Adrenal gland (tissue), 19 donors: ENCODE results near the gene KCNG4. TPM values are rescaled to one million over a fixed set of nuclear protein-coding genes. Genes with fewer than 3 reads are reported as not detected.

Experiments used
- DNase-seq, 7 donors: peaks; one replicate each; pipeline ENCODE4 v3.0.0-alpha.2; 2019 to 2020
- H3K27ac ChIP-seq, 5 donors: fragments of 200-600 bp; sonication (generic) in 4 of 5; 1 replicate in 3 of 5; 2 replicates in 2 of 5; pipeline versions ENCODE4 v1.5.1 to v1.8.0; 2016 to 2020; ENCODE audit warnings: mild to moderate bottlenecking in 1 of 5
- H3K27me3 ChIP-seq: fragments of 200-600 bp; 2 replicates; pipeline ENCODE4 v1.8.0; 2021
- H3K36me3 ChIP-seq, 2 donors: fragments of 200-600 bp; replicated peaks in 1 of 2; 1 replicate in 1 of 2; 2 replicates in 1 of 2; pipeline versions ENCODE4 v1.5.1 to v1.8.0; 2018 to 2022
- H3K4me1 ChIP-seq, 2 donors: fragments of 200-600 bp; replicated peaks in 1 of 2; 1 replicate in 1 of 2; 2 replicates in 1 of 2; pipeline versions ENCODE4 v1.5.1 to v1.8.0; 2018 to 2021
- H3K4me3 ChIP-seq, 4 donors: fragments of 200-600 bp; sonication (generic) in 3 of 4; one replicate each; pipeline ENCODE4 v1.5.1; 2016 to 2018
- H3K9me3 ChIP-seq, 3 donors: fragments of 200-600 bp; sonication (generic) in 1 of 3; replicated peaks in 1 of 3; 1 replicate in 2 of 3; 2 replicates in 1 of 3; pipeline versions ENCODE4 v1.5.1 to v1.8.0; 2016 to 2021
- CTCF ChIP-seq, 6 experiments: fragments of 450-650 bp in 4 of 6; fragments of 200-600 bp in 2 of 6; sonication (generic) in 1 of 6; IDR thresholded peaks; 1 replicate in 5 of 6; 2 replicates in 1 of 6; pipeline versions ENCODE4 v1.5.1 to v1.8.0; 2016 to 2021; ENCODE audit warnings: antibody characterized with exemption in 6 of 6, mild to moderate bottlenecking in 2 of 6, moderate library complexity in 1 of 6
- POLR2A ChIP-seq, 2 donors: fragments of 450-650 bp; IDR thresholded peaks; one replicate each; pipeline ENCODE4 v1.6.1; 2017; ENCODE audit warnings: antibody characterized with exemption in 2 of 2, mild to moderate bottlenecking in 2 of 2, moderate library complexity in 1 of 2
- WGBS, 4 donors: extraction: QIAGEN DNeasy Blood & Tissue Kit in 2 of 4; methylation state at CpG; one replicate each; pipeline versions ENCODE4 v1.1.5 to v1.1.7; 2013 to 2017; 5-methylcytosine and 5-hydroxymethylcytosine counted together
- intact Hi-C, 2 donors: fragments of 100-400 bp; cut with DNase I; formaldehyde crosslinking; loops; one replicate each; pipeline versions ENCODE4 v1.14.1 to v1.15.0; 2022 to 2023
- long read RNA-seq, 10 donors: library from polyadenylated mRNA in 3 of 10; unstranded in 2 of 10; stranded (forward) in 1 of 10; transcript quantifications; one replicate each; pipeline ENCODE4 v2.0.0 and lab custom pipeline, GENCODE V29; 2021 to 2026
- polyA plus RNA-seq, 3 donors: library from polyadenylated mRNA; stranded (reverse); fragments of 200-250 nt in 2 of 3; fragments of 350-450 nt in 1 of 3; fragmentation: Illumina TruSeq in 1 of 3; extraction: RNeasy Lipid Tissue Mini Kit (QIAGEN cat#74804) in 1 of 3; gene quantifications; one replicate each; pipeline ENCODE4 v1.2.3, GENCODE V29; 2013 to 2014
- total RNA-seq, 9 donors: library from RNA; depleted of rRNA in 4 of 9; stranded (reverse); fragments of >200 nt in 4 of 9; fragments of 120-200 nt in 1 of 9; fragmentation: NEBNext Ultra II Directional in 1 of 9; extraction: Animal tissue kit (Norgen Biotek cat#: 25700) in 1 of 9; gene quantifications; one replicate each; pipeline versions ENCODE4 v1.1.0 to v1.2.4, GENCODE V29; 2013 to 2023
- donor health status: healthy with polysubstance abuse.
- donor health status: Bipolar disorder and iron deficiency.
- donor health status: DM: yes; HTN: yes; CAD: no.
- donor health status: DM: no; HTN: no; CAD: no.
- donor health status: DM: no; HTN: no; CAD: no.
- donor health status: DM: yes; HTN: yes; CAD: no.

The KCNG4 gene
- under 1 TPM in 5 of 9 donors, not detected in 4; under 0.01 to 0.95 (median 0.28) TPM for total RNA-seq
- 1 to 10 TPM in 1 of 3 donors, under 1 TPM in 2; 0.20 to 1.3 (median 0.46) TPM for polyA plus RNA-seq
- long read RNA-seq, donor 1 = 0 reads
- long read RNA-seq, donor 2 = 0 reads
- long read RNA-seq, donor 3 = 0 reads
- long read RNA-seq, donor 4 = 0 reads
- long read RNA-seq, donor 5 = 0 reads
- long read RNA-seq, donor 6, partial matches to known transcripts = 0 of 1 reads
- long read RNA-seq, donor 6, other reads (novel, unspliced or antisense) = 0 of 1 reads
- long read RNA-seq, donor 7 = 0 reads
- long read RNA-seq, donor 8 = 0 reads
- long read RNA-seq, donor 9 = 0 reads
- long read RNA-seq, donor 10 = 0 reads

GRCh38 chr16:84239909-84240308, at the start of gene KCNG4:
TSS of gene KCNG4 (minus strand) at chr16:84240012. CDS start at chr16:84237485, 2,527 bp downstream.
- Histone ChIP-seq H3K4me1 (no peaks in the 10 kb centered on the region), H3K27me3 (peaks cover 5% of the 10 kb centered on the region), H3K9me3 (no peaks in the 10 kb centered on the region), H3K27ac (no peak within 1 kb of the TSS), H3K36me3 (no peaks in the 10 kb centered on the region), H3K4me3 (no peak within 1 kb of the TSS)
- TF ChIP-seq POLR2A (IDR thresholded peaks at IDR 0.05) = no peak
- TF ChIP-seq CTCF (IDR thresholded peaks at IDR 0.05) = no peak
- intact Hi-C loops = no loop called here
- 22 to 46% (median 42%) methylated on average over 6 to 7 of the region's 7 CpGs for WGBS, 4 donors
- DNase-seq = peak in 2 of 7 donors; percentile 18 to 72

- H3K4me1 ChIP-seq = no peaks in the 10 kb centered on the region
- intact Hi-C loops = no loop called here
- DNase-seq = no peak
- no peaks in the 10 kb centered on the region for H3K27me3 ChIP-seq
- no peak overlapping the region for H3K4me3 ChIP-seq
- no peaks in the 10 kb centered on the region for H3K9me3 ChIP-seq
- no peaks in the 10 kb centered on the region for H3K36me3 ChIP-seq
- TF ChIP-seq CTCF (IDR thresholded peaks at IDR 0.05) = no peak
- TF ChIP-seq POLR2A (IDR thresholded peaks at IDR 0.05) = no peak
- no peak overlapping the region for H3K27ac ChIP-seq
- WGBS, 4 donors = 63 to 78% (median 71%) methylated on average over 8 of the region's 8 CpGs
Observed at GRCh38 chr16:84288902-84289301, 49.1 kb upstream of the KCNG4 start.

- WGBS, 4 donors = 57 to 70% (median 62%) methylated on average over 16 of the region's 16 CpGs
- Histone ChIP-seq H3K4me1 (no peaks in the 10 kb centered on the region), H3K9me3 (no peaks in the 10 kb centered on the region), H3K4me3 (no peak overlapping the region), H3K27me3 (no peaks in the 10 kb centered on the region), H3K36me3 (no peaks in the 10 kb centered on the region), H3K27ac (peak overlapping the region in 3 of 5 donors; percentile 19 to 76 (median 49))
- peak in 6 of 7 donors; percentile 31 to 86 (median 64) for DNase-seq
- intact Hi-C loops = no loop called here
- TF ChIP-seq POLR2A (IDR thresholded peaks at IDR 0.05) = no peak
- TF ChIP-seq CTCF (IDR thresholded peaks at IDR 0.05) = no peak
Observed at GRCh38 chr16:84286578-84287240, 46.9 kb upstream of the KCNG4 start.

- 55 to 67% (median 56%) methylated on average over 12 to 13 of the region's 13 CpGs for WGBS, 4 donors
- Histone ChIP-seq H3K4me1 (no peaks in the 10 kb centered on the region), H3K9me3 (no peaks in the 10 kb centered on the region), H3K36me3 (no peaks in the 10 kb centered on the region), H3K27ac (peak overlapping the region in 3 of 5 donors; percentile 58 to 89 (median 70)), H3K27me3 (no peaks in the 10 kb centered on the region), H3K4me3 (no peak overlapping the region)
- no peak for TF ChIP-seq POLR2A (IDR thresholded peaks at IDR 0.05)
- no peak for TF ChIP-seq CTCF (IDR thresholded peaks at IDR 0.05)
- intact Hi-C loops = loop anchor here in 1 of 2 donors (5.0 kb wide), 1 partner anchor 198 kb away; no protein-coding TSS in a partner anchor
- peak; percentile 26 to 82 (median 65) for DNase-seq
Observed at GRCh38 chr16:84284154-84284722, 44.4 kb upstream of the KCNG4 start.
